ENCODE results near the gene NPLOC4. TPM values are rescaled to one million over a fixed set of nuclear protein-coding genes. Genes with fewer than 3 reads are reported as not detected.

NPLOC4 gene
- total and polyA plus RNA-seq, 2 of the 13 experiments (the other 11 are each of a cell fraction or from before 2014, with no cell fraction given): 57.0 to 97.0 TPM

DNA sequence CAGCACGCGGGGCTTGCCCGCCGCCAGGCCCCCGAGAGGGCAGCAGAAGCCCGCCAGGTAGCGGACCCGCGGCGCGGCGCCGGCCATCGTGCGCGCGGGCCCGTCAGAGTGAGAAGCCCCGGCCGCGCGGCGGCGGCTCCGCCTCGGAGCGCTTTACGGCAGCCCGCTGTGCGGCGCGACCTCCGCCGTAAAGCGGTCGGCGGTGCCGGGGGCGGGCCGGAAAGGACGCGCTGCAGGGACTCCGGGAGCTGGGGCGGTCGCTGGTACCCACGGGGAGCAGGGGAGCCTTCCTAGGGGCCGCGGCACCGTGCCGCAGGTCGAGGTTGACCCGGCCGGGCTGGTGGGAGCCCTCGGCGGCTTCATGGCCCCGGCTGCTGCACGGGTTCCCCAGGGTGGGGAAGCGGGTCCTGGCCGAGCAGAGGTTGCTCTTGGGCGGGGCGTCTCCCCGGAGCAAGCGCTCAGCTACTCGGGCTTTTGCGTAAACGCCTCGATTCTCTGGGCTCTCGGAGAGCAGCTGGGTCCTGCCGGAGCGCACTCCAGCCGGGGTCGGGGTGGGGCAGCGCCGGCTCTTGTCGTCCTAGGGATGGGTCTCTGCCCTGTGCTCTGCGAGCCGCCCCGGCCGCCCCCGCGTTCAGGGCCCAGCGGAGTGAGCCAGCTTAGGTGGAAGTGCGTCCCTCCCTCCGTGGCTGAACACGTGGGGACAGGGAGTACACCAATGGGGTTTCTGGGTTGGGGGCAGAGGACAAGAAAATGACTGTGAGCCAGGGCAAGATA lies 84.5 kb downstream of the NPLOC4 start, which contains the start of gene FAAP100 (continued):
- TF ChIP-seq, protein P1, sequence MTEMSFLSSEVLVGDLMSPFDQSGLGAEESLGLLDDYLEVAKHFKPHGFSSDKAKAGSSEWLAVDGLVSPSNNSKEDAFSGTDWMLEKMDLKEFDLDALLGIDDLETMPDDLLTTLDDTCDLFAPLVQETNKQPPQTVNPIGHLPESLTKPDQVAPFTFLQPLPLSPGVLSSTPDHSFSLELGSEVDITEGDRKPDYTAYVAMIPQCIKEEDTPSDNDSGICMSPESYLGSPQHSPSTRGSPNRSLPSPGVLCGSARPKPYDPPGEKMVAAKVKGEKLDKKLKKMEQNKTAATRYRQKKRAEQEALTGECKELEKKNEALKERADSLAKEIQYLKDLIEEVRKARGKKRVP (CRISPR knock-in tag; IDR thresholded peaks at IDR 0.05): peak in 1 of 2 experiments; percentile 56; a peak in 1 of 4 replicates
- no peak for TF ChIP-seq ATAD3A (CRISPR knock-in tag; IDR thresholded peaks at IDR 0.05)
- TF ChIP-seq PAF1 (CRISPR knock-in tag; IDR thresholded peaks at IDR 0.05): no peak
- TF ChIP-seq, protein P2, sequence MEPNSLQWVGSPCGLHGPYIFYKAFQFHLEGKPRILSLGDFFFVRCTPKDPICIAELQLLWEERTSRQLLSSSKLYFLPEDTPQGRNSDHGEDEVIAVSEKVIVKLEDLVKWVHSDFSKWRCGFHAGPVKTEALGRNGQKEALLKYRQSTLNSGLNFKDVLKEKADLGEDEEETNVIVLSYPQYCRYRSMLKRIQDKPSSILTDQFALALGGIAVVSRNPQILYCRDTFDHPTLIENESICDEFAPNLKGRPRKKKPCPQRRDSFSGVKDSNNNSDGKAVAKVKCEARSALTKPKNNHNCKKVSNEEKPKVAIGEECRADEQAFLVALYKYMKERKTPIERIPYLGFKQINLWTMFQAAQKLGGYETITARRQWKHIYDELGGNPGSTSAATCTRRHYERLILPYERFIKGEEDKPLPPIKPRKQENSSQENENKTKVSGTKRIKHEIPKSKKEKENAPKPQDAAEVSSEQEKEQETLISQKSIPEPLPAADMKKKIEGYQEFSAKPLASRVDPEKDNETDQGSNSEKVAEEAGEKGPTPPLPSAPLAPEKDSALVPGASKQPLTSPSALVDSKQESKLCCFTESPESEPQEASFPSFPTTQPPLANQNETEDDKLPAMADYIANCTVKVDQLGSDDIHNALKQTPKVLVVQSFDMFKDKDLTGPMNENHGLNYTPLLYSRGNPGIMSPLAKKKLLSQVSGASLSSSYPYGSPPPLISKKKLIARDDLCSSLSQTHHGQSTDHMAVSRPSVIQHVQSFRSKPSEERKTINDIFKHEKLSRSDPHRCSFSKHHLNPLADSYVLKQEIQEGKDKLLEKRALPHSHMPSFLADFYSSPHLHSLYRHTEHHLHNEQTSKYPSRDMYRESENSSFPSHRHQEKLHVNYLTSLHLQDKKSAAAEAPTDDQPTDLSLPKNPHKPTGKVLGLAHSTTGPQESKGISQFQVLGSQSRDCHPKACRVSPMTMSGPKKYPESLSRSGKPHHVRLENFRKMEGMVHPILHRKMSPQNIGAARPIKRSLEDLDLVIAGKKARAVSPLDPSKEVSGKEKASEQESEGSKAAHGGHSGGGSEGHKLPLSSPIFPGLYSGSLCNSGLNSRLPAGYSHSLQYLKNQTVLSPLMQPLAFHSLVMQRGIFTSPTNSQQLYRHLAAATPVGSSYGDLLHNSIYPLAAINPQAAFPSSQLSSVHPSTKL (CRISPR knock-in tag; IDR thresholded peaks at IDR 0.05): peak; percentile 6
- no peak for TF ChIP-seq RELA (CRISPR knock-in tag; IDR thresholded peaks at IDR 0.05)
- TF ChIP-seq ZNF703 (CRISPR knock-in tag; IDR thresholded peaks at IDR 0.05; ENCODE audit: borderline replicate concordance): 0 out of 2 replicates have a peak, but pooled peaks have one; percentile 41
- no peak for TF ChIP-seq ZNF230 (CRISPR knock-in tag; IDR thresholded peaks at IDR 0.05)
- TF ChIP-seq, protein P3, sequence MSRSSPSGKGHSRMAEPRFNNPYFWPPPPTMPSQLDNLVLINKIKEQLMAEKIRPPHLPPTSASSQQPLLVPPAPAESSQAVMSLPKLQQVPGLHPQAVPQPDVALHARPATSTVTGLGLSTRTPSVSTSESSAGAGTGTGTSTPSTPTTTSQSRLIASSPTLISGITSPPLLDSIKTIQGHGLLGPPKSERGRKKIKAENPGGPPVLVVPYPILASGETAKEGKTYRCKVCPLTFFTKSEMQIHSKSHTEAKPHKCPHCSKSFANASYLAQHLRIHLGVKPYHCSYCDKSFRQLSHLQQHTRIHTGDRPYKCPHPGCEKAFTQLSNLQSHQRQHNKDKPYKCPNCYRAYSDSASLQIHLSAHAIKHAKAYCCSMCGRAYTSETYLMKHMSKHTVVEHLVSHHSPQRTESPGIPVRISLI (CRISPR knock-in tag; IDR thresholded peaks at IDR 0.05; ENCODE audit: borderline replicate concordance): no peak
- TF ChIP-seq, protein P4, sequence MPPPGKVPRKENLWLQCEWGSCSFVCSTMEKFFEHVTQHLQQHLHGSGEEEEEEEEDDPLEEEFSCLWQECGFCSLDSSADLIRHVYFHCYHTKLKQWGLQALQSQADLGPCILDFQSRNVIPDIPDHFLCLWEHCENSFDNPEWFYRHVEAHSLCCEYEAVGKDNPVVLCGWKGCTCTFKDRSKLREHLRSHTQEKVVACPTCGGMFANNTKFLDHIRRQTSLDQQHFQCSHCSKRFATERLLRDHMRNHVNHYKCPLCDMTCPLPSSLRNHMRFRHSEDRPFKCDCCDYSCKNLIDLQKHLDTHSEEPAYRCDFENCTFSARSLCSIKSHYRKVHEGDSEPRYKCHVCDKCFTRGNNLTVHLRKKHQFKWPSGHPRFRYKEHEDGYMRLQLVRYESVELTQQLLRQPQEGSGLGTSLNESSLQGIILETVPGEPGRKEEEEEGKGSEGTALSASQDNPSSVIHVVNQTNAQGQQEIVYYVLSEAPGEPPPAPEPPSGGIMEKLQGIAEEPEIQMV (CRISPR knock-in tag; IDR thresholded peaks at IDR 0.05; ENCODE audit: low read depth): 0 out of 2 replicates have a peak, but pooled peaks have one; percentile 28
- TF ChIP-seq, protein P5, sequence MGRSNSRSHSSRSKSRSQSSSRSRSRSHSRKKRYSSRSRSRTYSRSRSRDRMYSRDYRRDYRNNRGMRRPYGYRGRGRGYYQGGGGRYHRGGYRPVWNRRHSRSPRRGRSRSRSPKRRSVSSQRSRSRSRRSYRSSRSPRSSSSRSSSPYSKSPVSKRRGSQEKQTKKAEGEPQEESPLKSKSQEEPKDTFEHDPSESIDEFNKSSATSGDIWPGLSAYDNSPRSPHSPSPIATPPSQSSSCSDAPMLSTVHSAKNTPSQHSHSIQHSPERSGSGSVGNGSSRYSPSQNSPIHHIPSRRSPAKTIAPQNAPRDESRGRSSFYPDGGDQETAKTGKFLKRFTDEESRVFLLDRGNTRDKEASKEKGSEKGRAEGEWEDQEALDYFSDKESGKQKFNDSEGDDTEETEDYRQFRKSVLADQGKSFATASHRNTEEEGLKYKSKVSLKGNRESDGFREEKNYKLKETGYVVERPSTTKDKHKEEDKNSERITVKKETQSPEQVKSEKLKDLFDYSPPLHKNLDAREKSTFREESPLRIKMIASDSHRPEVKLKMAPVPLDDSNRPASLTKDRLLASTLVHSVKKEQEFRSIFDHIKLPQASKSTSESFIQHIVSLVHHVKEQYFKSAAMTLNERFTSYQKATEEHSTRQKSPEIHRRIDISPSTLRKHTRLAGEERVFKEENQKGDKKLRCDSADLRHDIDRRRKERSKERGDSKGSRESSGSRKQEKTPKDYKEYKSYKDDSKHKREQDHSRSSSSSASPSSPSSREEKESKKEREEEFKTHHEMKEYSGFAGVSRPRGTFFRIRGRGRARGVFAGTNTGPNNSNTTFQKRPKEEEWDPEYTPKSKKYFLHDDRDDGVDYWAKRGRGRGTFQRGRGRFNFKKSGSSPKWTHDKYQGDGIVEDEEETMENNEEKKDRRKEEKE (IDR thresholded peaks at IDR 0.05): no peak
- no peak for TF ChIP-seq ZNF629 (CRISPR knock-in tag; conservative IDR thresholded peaks at IDR 0.05)
- TF ChIP-seq, protein P6, sequence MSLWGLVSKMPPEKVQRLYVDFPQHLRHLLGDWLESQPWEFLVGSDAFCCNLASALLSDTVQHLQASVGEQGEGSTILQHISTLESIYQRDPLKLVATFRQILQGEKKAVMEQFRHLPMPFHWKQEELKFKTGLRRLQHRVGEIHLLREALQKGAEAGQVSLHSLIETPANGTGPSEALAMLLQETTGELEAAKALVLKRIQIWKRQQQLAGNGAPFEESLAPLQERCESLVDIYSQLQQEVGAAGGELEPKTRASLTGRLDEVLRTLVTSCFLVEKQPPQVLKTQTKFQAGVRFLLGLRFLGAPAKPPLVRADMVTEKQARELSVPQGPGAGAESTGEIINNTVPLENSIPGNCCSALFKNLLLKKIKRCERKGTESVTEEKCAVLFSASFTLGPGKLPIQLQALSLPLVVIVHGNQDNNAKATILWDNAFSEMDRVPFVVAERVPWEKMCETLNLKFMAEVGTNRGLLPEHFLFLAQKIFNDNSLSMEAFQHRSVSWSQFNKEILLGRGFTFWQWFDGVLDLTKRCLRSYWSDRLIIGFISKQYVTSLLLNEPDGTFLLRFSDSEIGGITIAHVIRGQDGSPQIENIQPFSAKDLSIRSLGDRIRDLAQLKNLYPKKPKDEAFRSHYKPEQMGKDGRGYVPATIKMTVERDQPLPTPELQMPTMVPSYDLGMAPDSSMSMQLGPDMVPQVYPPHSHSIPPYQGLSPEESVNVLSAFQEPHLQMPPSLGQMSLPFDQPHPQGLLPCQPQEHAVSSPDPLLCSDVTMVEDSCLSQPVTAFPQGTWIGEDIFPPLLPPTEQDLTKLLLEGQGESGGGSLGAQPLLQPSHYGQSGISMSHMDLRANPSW (CRISPR knock-in tag; IDR thresholded peaks at IDR 0.05; ENCODE audit: borderline replicate concordance): no peak; the same call in 1 of the 2 replicates
- TF ChIP-seq ZNF737 (CRISPR knock-in tag; IDR thresholded peaks at IDR 0.05; ENCODE audit: borderline replicate concordance): no peak
- peak; percentile 61; the same call in 1 of the 2 replicates for TF ChIP-seq KAT7 (CRISPR knock-in tag; IDR thresholded peaks at IDR 0.05; ENCODE audit: borderline replicate concordance)

Measured in HepG2 (cell line).